HG03571 (cell line): Measurements from ENCODE around the gene CELSR1.

ENCODE experiments used
- ATAC-seq: cut with Tn5 transposase; IDR thresholded peaks from one replicate; pipeline ENCODE4 v1.9.1; 2021; ENCODE audit not compliant: unreplicated experiment

The CELSR1 gene

DNA sequence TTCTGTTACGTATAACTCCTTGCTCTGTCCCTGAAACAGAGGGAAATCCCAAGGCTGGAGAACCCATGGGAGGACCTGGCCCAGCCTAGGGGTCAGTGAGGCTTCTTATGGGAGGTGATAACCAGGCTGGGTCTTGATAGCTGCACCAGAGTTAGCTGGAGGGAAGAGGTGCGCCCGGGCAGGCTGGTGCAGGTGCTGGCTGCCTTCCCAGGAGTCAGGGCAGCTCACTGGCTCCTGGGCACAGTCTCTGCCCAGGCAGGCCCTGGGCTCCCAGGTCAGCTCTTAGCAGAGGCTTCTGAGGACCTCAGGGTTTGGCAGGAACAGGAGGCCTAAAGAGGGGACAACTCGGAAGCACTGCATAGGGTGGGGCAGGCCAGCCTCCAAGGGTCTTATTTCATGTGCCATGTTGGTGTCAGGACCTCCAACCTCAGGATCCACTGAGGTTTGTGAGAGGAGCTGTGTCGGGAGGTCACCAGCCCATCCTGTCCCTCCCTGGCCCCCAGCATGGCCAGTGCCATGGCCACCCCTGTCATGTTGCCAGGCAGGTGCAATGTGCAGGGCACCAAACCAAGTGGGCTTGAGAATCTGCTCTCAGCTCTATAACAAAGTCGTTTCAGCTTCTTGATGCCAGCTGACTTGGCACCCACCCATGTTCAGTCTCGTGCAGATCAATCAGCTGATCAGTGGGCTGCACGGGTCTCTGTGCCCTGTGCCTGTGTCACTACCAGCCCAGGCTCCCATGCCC, 20.5 kb upstream of the CELSR1 start:
- no peak for ATAC-seq

DNA sequence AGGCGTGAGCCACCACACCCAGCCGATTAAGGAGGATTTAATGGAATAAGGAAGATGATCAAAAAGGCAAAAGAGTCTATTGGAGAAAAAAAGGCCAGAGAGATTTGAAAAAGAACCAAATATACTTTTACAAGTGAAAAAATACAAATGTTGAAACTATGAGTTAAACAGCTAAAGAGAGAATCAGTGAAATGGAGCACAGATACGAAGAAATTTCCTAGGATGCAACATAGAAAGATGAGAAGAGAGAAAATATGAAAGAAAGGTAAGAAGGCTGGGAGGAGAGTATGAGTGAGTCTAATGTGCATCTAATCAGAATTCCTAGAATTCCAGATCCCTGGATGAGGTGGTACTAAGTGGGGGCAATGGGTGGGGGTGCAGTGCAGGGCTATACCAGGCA, 19.4 kb upstream of the CELSR1 start:
- no peak for ATAC-seq

DNA sequence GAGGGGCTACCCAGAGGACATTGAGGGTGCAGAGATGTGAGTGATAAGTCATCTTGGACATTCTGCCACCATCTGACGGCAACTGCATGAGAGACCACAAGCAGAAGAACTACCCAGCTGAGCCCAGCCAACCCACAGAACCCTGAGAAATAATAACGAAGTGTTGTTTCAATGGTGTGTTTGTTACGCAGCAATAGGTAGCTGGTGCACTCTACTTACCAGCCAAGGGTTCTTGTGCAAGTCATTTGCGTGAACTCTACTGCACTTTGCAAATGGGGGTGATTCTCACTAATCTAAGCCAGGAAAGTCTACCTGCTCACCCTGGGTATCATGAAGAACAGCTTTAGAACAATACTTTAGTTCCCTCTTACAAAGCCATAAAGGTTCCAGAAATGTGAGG, 15.8 kb upstream of the CELSR1 start:
- ATAC-seq = no peak

DNA sequence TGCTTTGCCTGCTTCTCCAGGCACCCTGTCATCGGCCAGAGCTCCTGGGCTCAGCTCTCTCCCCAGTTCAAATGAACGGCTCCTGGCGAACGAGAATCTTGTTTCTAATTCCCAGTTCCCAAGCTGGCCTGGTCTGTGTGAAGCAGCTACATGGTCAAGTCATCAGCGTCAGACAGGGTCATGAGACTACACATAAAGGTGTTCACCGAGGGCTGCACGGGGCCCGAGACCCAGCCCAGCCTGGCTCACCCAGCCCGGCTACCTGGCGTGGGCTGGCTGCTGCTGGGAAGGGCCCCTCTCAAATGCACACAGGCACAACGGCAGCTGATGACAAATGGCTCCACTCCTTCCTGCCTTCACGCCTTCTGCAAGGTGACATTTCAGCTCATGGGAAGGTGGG, 14.6 kb upstream of the CELSR1 start:
- no peak for ATAC-seq

DNA sequence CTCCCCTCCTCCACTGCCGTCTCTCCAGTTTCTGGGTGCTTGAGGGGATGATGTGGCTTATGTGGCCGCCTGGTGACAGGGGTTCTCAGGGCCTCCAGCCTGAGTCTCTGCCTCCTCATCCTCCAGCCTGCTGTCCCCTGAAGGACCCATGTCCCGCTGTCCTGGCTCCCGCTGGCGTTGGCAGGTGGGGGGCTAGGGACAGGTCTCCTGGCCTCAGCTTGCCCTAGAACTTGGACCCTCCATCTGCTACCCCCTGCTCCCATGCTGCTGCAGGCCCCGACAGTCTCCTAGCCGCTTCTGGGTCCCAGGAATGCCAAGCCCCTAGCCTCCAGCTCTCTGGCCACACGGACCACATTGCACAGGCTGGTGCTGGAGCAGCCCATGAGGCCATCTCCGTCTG, 13.9 kb upstream of the CELSR1 start:
- no peak for ATAC-seq

DNA sequence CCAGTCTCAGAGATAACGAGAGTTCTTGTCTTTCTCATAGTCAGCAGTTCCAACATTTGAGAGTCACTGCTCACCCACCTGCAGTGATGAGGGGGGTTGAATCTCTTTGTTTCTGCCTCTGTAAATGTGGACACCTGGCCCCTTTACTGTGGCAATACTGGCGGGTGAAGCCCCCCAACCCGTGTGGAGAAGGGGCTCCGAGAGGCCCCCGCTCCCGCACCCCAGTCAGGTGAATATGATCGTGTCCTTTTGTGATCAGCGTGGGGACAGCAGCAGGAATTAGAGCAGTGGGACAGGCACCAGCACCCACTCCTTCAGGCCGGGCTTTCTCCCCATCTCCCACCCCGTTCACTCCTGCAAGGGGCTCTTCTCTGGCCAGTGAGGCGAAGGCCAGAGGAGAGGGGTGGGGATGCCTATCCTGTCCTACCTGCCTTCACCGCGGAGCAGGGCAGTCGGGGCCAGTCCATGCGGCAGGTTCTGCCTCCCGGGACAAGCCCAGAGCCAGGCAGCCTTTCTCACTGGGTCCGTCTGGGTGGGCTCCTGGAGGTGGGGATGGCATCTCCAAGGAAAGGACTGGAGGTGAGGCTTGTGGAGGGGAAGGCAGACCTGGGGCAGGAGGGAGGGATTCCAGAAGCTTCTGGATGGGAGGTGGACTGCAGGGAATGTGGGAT, 12.7 kb upstream of the CELSR1 start:
- ATAC-seq = no peak

DNA sequence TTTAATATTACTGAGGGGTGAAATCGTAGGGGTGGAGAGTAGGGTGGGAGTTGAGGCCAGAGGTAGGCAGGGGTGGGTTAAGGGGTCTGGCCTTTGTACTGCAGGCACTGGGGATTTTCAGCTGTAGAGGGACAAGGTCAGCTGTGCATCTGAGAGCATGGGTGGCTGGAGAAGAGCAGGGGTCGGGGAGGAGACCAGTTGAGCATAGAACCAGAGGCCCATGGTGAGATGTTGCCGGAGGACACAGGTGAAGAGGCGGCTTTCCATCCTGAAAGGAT, 12.1 kb upstream of the CELSR1 start:
- no peak for ATAC-seq

DNA sequence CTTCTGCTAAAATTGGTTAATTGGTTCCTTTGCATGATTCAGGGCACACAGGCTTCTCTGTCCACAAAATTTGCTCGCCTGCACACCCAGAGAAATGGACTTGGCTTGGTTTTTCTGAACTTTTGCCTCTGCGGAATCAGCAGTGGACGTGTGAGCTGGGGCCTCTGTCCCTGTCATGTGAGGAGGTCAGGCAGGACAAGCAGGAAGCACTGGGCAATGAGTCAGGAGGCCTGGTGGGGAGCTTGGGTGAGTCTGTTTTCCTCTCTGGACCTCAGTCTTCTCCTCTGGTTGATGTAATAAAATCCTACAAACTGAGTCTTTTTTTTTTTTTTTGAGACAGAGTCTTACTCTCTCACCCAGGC, 10.4 kb upstream of the CELSR1 start:
- ATAC-seq = no peak

DNA sequence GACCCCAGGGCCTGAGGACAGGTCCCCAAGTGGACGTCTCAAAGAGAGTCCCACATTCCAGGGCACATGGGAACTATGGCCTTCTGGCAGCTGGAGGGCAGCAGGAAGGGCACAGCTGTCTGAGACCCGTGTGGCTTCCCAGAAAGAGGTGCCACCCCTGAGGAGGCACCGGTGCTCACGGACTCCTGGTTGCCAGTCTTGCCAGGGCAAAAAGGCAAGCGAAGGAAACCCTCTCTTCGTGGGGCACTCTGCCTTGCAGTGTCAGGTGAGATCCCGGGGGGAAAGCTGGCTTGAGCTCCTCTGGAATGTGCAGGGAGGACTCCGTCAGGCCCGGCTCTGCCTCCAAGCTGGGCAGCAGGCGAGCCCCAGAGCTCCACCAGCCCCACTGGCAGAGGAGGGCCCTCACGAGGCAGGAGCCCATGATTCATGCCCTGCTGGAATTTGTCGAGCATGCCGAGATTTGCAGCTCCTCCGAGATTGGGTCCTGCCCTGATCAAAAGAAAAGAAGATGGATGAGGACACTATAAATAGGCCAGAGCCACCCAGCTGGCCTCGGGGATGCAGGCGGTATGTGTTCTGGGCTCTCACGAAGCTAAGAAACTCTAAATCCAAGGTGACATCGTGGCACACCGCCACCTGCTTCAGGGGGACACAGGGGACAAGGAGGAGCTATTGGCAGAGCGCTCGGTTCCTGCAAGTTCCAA, 9.9 kb upstream of the CELSR1 start:
- ATAC-seq = no peak

DNA sequence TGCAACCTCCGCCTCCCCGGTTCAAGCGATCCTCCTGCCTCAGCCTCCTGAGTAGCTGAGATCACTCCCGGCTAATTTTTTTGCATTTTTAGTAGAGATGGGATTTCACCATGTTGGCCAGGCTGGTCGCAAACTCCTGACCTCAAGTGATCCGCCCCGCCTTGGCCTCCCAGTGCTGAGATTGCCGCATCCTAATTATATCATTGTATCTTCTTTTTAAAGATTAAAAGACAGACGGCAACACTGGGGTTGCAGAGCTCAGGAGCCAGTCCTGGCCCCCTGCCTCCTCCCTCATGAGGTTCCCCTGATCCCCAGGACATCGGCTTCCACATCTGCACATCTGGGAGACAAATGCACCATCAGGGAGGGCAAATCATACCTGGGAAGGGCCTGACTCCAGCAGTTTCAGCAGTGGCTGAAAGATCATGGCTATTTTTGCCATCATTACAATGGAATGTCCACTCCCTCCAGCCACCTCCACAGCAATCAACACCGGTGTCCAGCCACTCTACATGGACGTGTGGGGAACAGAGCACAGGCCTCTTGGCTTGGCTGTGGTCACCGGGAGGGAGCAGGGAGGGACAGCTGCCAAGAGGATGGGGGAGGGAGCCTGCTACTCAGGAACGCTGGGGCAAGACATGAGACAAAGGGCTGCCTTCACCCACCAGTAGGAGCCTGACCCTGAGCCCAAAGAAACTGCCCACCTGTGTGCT, 9.2 kb upstream of the CELSR1 start:
- ATAC-seq = no peak

DNA sequence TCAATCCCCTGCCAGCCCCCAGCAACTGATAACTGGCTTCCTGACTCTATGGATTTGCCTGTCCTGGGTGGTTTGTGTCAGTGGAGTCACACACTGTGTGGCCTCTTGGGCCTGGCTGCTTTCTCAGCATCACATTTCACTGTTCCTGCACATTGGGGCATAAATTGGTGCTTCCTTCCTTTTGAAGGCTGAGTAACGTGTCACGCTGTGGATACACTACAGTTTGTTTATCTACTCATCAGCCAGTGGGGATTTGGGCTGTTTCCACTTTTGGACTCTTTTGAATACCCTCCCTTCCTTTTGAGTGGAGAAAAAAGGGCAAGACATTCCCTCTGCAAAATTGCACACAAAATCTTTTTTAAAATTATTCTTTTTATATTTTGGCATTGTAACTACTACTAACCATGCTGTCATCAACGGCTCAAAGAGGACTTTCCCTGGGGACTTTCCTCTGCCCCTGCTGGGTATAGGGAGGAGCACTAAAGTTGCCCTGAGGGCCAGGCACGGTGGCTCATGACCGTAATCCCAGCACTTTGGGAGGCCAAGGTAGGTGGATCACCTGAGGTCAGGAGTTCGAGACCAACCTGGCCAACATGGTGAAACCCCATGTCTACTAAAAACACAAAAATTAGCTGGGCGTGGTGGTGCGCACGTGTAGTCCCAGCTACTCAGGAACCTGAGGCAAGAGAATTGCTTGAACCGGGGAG, 7.8 kb upstream of the CELSR1 start:
- ATAC-seq = no peak

DNA sequence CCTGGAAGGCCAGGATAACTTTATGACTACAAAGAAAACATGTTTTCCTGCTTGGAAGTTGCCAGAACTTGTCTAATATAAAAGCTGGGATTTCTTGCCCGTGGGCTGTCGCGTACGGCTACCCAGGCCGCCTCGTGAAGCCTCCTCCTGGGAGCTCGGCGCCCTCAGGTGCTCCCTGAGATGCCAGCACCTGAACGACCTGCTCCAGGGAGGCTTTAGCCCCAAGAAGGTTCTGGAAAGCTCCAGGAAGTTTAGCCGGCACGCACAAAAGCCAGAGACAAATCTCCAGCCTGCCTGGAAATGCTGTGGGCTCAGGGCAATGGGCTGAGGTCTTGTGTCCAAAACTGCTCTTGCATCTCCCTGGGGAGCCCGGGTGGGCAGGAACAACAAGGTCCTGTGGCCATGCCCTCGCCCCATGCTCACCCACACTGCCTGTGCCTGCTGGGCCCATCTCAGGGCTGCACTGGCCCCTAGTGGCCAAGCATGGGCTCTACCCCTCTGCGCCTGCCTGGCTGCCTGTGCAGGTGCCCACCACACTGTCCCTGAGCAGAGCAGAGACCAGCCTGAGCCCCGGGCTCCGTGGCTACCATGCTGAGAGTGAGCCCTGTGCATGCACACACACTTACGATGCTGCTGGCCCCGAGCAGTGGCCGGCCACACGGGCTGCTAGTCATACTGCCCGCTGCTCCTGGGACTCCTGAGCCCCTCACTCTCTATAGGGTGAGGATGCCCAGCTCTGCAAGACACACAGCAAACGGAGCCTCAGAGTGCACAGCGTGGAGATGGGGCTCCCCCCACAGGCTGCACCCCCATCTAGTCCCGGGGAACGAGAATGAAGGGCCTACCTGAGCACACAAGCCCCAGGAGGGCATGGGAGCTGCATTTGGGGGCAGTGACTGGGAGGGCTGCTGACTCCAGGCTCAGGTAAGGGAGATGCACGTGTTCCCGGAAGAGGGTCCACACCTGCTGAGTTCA, 4.9 kb upstream of the CELSR1 start:
- no peak for ATAC-seq

DNA sequence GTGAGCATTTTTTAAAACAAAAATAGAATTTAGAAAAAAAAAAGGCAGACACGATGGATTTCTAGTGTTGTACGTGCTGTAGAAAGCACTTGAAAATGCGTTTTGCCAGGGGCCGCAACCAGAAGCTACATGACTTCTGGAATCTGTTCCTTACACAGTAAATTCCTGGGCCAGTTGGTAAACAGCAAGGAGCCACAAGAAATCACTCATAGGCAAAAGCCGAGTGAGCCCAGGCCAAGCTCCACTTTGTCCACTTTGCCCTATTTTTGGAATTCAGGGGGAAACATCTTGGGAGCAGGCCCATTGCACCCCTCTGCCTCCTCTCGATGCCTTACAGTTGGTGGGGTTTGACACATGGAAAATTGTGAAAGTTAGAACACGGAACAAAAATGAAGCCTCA, 4.1 kb upstream of the CELSR1 start:
- ATAC-seq = no peak

DNA sequence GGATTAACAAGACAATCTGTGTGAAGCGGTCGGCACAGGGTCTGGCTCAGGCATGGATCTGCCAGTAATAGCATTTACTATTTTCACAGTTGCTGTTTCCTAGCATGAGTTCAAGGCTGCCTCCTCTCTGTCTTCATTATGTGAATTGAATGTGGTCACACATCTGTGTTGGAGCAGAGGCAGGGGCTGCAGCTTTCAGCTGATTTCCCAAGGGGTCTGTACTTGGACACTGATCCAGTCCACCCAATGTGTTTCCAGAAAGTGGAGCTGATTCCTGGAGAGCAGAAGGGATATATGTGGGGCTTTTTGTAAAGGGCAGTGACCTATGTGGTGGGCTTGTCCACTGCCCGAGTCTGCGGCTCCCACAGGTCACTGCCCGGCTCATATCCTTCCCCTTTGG, 3.5 kb upstream of the CELSR1 start:
- ATAC-seq = no peak

DNA sequence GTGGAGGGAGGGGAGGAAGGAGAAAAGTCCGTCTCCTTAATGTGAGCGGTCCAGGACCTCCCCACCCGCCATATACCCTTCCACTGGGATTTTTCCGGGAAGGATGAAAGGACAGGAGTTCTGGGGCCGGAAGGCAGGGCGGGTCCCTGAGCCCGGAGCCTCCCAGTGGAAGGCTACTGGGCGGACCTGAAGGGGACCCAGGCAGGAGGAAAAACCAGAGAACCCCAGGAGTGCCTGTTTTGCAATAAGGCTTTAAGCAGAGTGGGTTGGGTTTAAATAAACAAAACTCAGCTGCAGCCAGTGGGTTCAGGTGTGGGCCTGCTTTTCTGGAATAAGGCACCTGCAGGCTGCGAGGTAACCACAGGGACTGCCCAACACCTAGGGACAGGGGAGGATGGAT, 1.7 kb upstream of the CELSR1 start:
- no peak for ATAC-seq

DNA sequence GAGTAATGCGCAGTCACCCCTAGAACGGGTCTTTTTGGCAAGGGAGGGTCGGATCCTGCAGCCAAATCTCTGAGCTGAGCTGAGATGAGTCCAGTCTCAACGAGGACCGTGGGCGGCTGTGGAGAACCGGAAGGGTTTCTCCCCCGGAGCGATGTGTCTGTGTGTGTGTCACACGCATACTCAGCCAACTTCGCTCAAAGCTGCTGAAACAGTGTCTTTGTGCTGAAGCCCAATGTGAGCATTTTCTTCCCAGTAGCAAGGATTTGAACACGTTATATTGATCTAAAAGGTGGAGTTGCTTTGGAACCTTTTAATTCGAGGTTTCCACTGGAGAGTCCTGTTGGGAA, 1.4 kb upstream of the CELSR1 start:
- ATAC-seq = no peak

DNA sequence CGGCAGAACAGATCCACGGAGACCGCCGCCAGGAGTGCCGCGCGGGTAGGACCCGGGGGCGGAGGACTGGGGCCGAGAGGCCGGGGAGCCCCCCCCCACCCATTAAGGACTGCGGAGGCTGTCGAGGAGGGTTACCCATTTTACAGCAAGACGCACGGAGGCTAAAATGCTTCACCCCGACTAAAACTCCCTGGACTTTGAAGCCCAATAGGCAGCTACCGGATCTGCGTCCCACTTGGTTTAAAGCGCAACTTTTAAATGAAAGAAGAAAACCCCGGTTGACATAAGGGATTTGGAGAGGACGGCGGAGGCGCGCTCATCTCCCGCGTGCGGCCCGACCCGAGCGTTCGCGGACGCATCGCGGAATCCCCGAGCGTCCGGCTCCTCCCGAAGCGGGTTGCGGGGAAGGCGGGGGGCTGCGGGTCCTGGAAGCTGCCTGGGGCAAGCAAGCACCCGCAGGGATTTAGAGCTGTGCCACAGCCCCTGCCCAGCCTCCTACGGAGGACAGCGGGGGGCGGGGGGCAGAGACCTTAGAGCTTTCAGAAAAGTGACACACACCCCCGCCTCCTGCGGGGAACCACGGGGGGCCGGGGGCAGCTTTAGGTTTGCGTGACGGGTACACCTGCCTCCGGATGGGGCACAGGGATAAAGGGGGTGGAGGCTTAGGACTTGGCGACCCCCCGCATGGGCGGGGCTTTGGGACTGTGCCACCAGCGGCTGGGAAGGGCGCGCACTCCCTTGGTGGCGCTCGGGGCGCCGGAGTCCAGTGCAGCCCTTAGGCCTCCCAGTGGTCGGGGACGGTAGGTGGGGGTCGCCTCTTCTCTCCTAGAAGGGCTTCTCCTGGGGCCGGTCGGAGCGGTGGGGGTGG, 760 bp upstream of the CELSR1 start:
- no peak for ATAC-seq

DNA sequence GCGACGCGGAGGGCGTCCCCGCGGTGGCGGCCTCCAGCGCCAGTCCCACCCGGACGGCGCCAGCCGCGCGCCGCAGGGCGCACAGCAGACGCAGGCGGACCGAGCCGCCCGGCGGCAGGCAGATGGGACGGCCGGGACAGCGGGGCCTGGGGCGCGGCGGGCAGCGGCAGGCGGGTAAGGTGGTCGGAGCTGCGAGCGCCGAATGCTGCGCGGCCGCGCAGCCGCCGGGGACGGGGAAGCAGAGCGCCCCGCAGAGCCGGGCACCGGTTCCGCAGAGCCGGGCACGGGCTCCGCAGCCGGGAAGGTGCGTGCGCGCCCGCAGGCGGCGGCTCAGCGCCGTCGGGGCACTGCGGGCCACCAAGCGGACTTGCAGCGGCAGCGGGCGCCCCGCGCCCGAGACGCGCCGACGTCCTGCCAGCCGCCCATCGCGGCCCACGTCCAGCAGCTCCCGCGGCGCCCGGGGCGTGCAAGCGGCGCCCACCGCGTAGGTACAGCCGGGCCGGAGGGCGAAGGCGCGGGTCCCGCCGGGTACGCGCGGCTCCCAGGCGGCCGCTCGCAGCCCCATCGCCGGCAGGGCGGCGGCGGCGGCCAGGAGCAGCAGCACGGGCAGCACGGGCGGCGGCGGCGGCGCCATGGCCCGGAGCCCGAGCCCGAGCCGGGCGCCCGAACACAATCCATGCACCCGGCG, 739 bp downstream of the CELSR1 start:
- no peak for ATAC-seq
